Astrocyte (in vitro differentiated cells and primary cell): ENCODE data around the gene EVC.

Experiments
- EZH2 ChIP-seq: IDR thresholded peaks from 2 replicates; pipeline ENCODE4 v1.6.1; 2012; ENCODE audit warnings: mild to moderate bottlenecking, low read length, inconsistent platforms; ENCODE audit not compliant: insufficient read depth
- TF ChIP-seq, protein P1 (sequence below): IDR thresholded peaks from 2 replicates; pipeline ENCODE4 v1.5.1; 2011; ENCODE audit warnings: low read depth, mild to moderate bottlenecking, inconsistent platforms, low read length, moderate library complexity; ENCODE audit not compliant: insufficient read depth

DNA sequence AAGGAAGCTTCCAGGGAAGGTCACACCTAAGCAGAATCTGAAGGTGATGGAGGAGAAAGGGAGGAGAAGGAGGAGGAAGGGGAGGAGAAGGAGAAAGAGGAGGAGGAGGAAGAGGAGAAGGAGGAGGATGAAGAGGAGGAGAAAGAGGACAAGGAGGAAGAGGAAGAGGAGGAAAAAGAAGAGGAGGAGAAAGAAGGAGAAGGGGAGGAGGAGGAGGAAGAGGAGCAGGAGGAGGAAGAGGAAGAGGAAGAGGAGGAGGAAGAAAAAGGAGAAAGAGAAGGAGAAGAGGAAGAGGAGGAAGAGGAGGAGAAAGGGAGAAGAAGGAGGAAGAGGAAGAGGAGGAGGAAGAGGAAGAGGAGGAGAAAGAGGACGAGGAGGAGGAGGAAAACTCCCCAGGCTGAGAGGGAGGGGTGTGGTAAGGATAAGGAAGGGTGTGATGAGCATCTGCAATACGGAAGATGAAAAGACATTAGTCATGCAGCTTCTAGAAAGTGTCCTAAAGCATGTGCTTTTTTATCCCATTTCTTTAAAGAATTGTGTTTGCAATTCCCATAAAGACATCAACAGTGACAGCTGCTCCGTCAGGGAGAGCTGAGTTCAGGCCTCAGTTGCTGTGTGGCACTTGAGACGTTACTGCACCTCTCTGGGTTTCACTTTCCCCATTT lies 140.8 kb downstream of the EVC start:
- TF ChIP-seq, protein P1, sequence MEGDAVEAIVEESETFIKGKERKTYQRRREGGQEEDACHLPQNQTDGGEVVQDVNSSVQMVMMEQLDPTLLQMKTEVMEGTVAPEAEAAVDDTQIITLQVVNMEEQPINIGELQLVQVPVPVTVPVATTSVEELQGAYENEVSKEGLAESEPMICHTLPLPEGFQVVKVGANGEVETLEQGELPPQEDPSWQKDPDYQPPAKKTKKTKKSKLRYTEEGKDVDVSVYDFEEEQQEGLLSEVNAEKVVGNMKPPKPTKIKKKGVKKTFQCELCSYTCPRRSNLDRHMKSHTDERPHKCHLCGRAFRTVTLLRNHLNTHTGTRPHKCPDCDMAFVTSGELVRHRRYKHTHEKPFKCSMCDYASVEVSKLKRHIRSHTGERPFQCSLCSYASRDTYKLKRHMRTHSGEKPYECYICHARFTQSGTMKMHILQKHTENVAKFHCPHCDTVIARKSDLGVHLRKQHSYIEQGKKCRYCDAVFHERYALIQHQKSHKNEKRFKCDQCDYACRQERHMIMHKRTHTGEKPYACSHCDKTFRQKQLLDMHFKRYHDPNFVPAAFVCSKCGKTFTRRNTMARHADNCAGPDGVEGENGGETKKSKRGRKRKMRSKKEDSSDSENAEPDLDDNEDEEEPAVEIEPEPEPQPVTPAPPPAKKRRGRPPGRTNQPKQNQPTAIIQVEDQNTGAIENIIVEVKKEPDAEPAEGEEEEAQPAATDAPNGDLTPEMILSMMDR, result no peak
- no peak for TF ChIP-seq EZH2
